Liver (tissue), 9 donors: ENCODE data around the gene DMRT1. TPM values are rescaled to one million over a fixed set of nuclear protein-coding genes. Genes with fewer than 3 reads are reported as not detected.

Experiments used
- DNase-seq: peaks from one replicate; pipeline ENCODE4 v3.0.0-alpha.2; 2017; ENCODE audit warnings: low spot score
- H3K27ac ChIP-seq, 2 donors: one replicate each; pipeline ENCODE4 v1.7.0; 2013; ENCODE audit warnings: inconsistent platforms in 2 of 2, low read length in 2 of 2, control low read depth in 1 of 2, low read depth in 1 of 2, mild to moderate bottlenecking in 1 of 2
- H3K27me3 ChIP-seq, 4 donors: one replicate each; pipeline versions ENCODE4 v1.6.1 to v1.7.0; 2013; ENCODE audit warnings: low read length in 3 of 4, inconsistent platforms in 1 of 4, mild to moderate bottlenecking in 1 of 4, moderate library complexity in 1 of 4; ENCODE audit not compliant: control insufficient read depth in 4 of 4, insufficient read depth in 4 of 4
- H3K36me3 ChIP-seq, 4 donors: one replicate each; pipeline versions ENCODE4 v1.6.1 to v1.7.0; 2013; ENCODE audit warnings: low read length in 3 of 4, mild to moderate bottlenecking in 3 of 4, low read depth in 1 of 4, moderate library complexity in 1 of 4; ENCODE audit not compliant: control insufficient read depth in 4 of 4, insufficient read depth in 3 of 4
- H3K4me1 ChIP-seq, 4 donors: one replicate each; pipeline versions ENCODE4 v1.6.1 to v1.7.0; 2013; ENCODE audit warnings: low read length in 3 of 4, mild to moderate bottlenecking in 3 of 4, moderate library complexity in 1 of 4; ENCODE audit not compliant: control insufficient read depth in 4 of 4, insufficient read depth in 4 of 4
- H3K4me3 ChIP-seq, 3 donors: one replicate each; pipeline versions ENCODE4 v1.6.1 to v1.7.0; 2013; ENCODE audit warnings: low read length in 3 of 3, control low read depth in 1 of 3, low read depth in 1 of 3, mild to moderate bottlenecking in 1 of 3
- H3K9ac ChIP-seq, 2 donors: one replicate each; pipeline ENCODE4 v1.7.0; 2013; ENCODE audit warnings: low read length in 2 of 2, mild to moderate bottlenecking in 2 of 2, moderate library complexity in 2 of 2, control low read depth in 1 of 2, low read depth in 1 of 2
- H3K9me3 ChIP-seq, 4 donors: one replicate each; pipeline versions ENCODE4 v1.6.1 to v1.7.0; 2013; ENCODE audit warnings: low read length in 3 of 4; ENCODE audit not compliant: control insufficient read depth in 4 of 4
- ATF3 ChIP-seq: IDR thresholded peaks from 2 replicates; pipeline ENCODE4 v1.6.1; 2016; ENCODE audit warnings: antibody characterized with exemption
- CTCF ChIP-seq: fragments of 150-350 bp; IDR thresholded peaks from 2 replicates; pipeline ENCODE4 v1.5.1; 2017; ENCODE audit warnings: improper control_type of control experiment, low read depth, low read length; ENCODE audit not compliant: missing input control
- FOXA1 ChIP-seq: IDR thresholded peaks from 2 replicates; pipeline ENCODE4 v1.6.1; 2016; ENCODE audit warnings: antibody characterized with exemption
- FOXA2 ChIP-seq: IDR thresholded peaks from 2 replicates; pipeline ENCODE4 v1.6.1; 2016; ENCODE audit warnings: antibody characterized with exemption
- HNF4A ChIP-seq, 2 donors: conservative IDR thresholded peaks; 2 replicates each; pipeline ENCODE4 v1.6.1; 2016; ENCODE audit warnings: antibody characterized with exemption in 2 of 2, mild to moderate bottlenecking in 2 of 2
- HNF4G ChIP-seq: IDR thresholded peaks from 2 replicates; pipeline ENCODE4 v1.6.1; 2016; ENCODE audit warnings: antibody characterized with exemption
- JUND ChIP-seq, 2 donors: IDR thresholded peaks; 2 replicates each; pipeline ENCODE4 v1.6.1; 2016; ENCODE audit warnings: antibody characterized with exemption in 2 of 2
- NR2F2 ChIP-seq: IDR thresholded peaks from 2 replicates; pipeline ENCODE4 v1.6.1; 2016; ENCODE audit warnings: antibody characterized with exemption
- RAD21 ChIP-seq, 2 donors: IDR thresholded peaks; 2 replicates each; pipeline ENCODE4 v1.6.1; 2016; ENCODE audit warnings: antibody characterized with exemption in 2 of 2, mild to moderate bottlenecking in 2 of 2
- REST ChIP-seq: IDR thresholded peaks from 2 replicates; pipeline ENCODE4 v1.6.1; 2016; ENCODE audit warnings: antibody characterized with exemption, mild to moderate bottlenecking
- RXRA ChIP-seq, 2 donors: IDR thresholded peaks; 2 replicates each; pipeline ENCODE4 v1.6.1; 2017 to 2018; ENCODE audit warnings: antibody characterized with exemption in 2 of 2, mild to moderate bottlenecking in 1 of 2
- TAF1 ChIP-seq: conservative IDR thresholded peaks from 2 replicates; pipeline ENCODE4 v1.6.1; 2016; ENCODE audit warnings: antibody characterized with exemption, mild to moderate bottlenecking
- YY1 ChIP-seq: IDR thresholded peaks from 2 replicates; pipeline ENCODE4 v1.6.1; 2016; ENCODE audit warnings: antibody characterized with exemption, mild to moderate bottlenecking
- ZBTB33 ChIP-seq: IDR thresholded peaks from 2 replicates; pipeline ENCODE4 v1.6.1; 2016; ENCODE audit warnings: antibody characterized with exemption
- WGBS: extraction: QIAGEN DNeasy Blood & Tissue Kit; methylation state at CpG from one replicate; pipeline ENCODE4 v1.1.7; 2013; 5-methylcytosine and 5-hydroxymethylcytosine counted together
- polyA plus RNA-seq, 2 donors: library from polyadenylated mRNA; stranded (reverse) in 1 of 2; unstranded in 1 of 2; fragments of 200-250 nt in 1 of 2; fragments of >200 nt in 1 of 2; fragmentation: Nextera tagmentation in 1 of 2; extraction: Ambion mirVana in 1 of 2; gene quantifications; one replicate each; pipeline versions ENCODE4 v1.2.1 to v1.2.3, GENCODE V29; 2013 to 2015
- total RNA-seq, 2 donors: library from RNA; depleted of rRNA; stranded (reverse); fragments of >200 nt; gene quantifications; one replicate each; pipeline ENCODE4 v1.2.3, GENCODE V29; 2014
- TF ChIP-seq, protein P1 (sequence below): IDR thresholded peaks from 2 replicates; pipeline ENCODE4 v1.6.1; 2016; ENCODE audit warnings: antibody characterized with exemption
- donor health status: healthy.
- donor health status: healthy.
- donor health status: healthy.
- donor health status: healthy.
- donor health status: healthy.

Gene DMRT1
- total and polyA plus RNA-seq, 4 donors = not detected

DNA sequence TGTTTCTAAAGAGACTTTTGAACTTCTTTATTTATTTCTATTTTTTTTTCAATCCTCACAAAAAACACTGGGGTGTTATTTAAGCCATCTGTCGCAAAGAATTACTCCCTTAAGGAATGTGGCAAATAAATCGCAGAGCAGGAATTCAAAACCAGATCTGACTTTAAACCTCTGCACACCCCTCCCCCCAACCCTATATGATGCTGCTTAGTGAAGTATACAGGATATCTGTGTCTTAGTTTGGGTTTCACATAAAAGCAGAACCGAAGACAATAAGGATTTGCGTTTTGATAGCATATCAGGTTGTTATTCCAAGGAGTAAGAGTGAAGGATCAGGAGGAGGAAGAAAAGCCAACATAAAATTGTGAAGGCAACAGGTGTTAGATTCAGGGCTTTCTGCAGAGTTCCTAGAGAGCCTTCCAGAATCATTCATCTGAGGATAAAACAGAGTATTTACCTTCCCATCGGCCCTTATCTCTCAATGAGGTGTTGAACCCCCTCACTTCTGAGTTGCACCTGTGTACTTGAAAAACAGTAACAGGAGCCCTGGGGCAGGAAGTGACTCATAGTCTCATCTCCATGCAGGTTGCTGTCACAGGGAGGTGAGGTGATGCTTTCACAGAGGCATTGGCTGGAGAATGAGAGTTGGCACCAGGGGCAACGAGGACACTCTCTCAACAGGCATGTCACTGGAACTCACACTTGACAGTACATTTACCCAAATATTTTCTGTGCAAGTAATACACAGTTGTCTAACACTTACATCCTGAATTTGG is 101.5 kb downstream of the DMRT1 start:
- WGBS = 56% methylated on average over 6 of the region's 6 CpGs
- no peak for DNase-seq
- TF ChIP-seq JUND (IDR thresholded peaks at IDR 0.05) = no peak
- TF ChIP-seq NR2F2 = no peak
- TF ChIP-seq TAF1 = no peak
- TF ChIP-seq YY1 = no peak
- no peak for TF ChIP-seq ZBTB33
- TF ChIP-seq HNF4A (conservative IDR thresholded peaks at IDR 0.05) = no peak
- no peak for TF ChIP-seq FOXA1
- TF ChIP-seq ATF3 = no peak
- no peak for TF ChIP-seq HNF4G
- TF ChIP-seq FOXA2 = no peak
- TF ChIP-seq, protein P1, sequence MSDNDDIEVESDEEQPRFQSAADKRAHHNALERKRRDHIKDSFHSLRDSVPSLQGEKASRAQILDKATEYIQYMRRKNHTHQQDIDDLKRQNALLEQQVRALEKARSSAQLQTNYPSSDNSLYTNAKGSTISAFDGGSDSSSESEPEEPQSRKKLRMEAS = no peak
- no peak for TF ChIP-seq CTCF
- no peak for TF ChIP-seq REST
- TF ChIP-seq RAD21 (IDR thresholded peaks at IDR 0.05) = no peak
- peaks cover 0 to 4% (median 0%) of the 10 kb centered on the region in 4 donors for H3K27me3 ChIP-seq
- H3K9ac ChIP-seq = no peak overlapping the region
- no peaks in the 10 kb centered on the region for H3K4me1 ChIP-seq
- H3K9me3 ChIP-seq = peaks cover 0 to 4% (median 2%) of the 10 kb centered on the region in 4 donors
- no peak overlapping the region for H3K4me3 ChIP-seq
- H3K36me3 ChIP-seq = no peaks in the 10 kb centered on the region
- H3K27ac ChIP-seq = no peak overlapping the region

DNA sequence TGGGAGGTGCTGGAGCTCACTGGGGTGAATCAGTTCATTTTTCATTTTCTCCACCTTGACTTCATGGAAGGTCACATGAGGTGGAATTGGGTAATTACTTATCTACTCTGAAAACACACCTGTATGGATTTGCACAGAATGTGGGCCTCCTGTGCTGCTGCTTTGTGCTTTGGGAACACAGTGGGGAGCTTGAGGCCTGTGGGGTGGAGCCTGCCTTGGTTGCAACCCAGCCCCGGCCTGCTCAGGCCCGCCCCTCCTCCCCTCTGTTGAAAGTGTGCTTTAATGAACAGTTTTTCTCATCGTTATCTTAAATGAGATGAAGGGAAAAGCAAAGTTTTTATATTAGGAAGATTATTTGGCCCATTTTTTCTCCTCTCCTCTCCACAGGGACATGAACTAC is 106.5 kb downstream of the DMRT1 start:
- DNase-seq = no peak
- Histone ChIP-seq H3K9ac (no peak overlapping the region), H3K4me1 (no peaks in the 10 kb centered on the region), H3K27me3 (peaks cover 0 to 11% (median 3%) of the 10 kb centered on the region in 4 donors), H3K27ac (no peak overlapping the region), H3K4me3 (no peak overlapping the region), H3K36me3 (no peaks in the 10 kb centered on the region), H3K9me3 (peaks cover 0 to 4% (median 0%) of the 10 kb centered on the region in 4 donors)
- 69% methylated on average over 3 of the region's 3 CpGs for WGBS
- TF ChIP-seq RXRA (IDR thresholded peaks at IDR 0.05) = no peak
- no peak for TF ChIP-seq ATF3
